ENCODE data around the gene GDPD2.

The GDPD2 gene

DNA sequence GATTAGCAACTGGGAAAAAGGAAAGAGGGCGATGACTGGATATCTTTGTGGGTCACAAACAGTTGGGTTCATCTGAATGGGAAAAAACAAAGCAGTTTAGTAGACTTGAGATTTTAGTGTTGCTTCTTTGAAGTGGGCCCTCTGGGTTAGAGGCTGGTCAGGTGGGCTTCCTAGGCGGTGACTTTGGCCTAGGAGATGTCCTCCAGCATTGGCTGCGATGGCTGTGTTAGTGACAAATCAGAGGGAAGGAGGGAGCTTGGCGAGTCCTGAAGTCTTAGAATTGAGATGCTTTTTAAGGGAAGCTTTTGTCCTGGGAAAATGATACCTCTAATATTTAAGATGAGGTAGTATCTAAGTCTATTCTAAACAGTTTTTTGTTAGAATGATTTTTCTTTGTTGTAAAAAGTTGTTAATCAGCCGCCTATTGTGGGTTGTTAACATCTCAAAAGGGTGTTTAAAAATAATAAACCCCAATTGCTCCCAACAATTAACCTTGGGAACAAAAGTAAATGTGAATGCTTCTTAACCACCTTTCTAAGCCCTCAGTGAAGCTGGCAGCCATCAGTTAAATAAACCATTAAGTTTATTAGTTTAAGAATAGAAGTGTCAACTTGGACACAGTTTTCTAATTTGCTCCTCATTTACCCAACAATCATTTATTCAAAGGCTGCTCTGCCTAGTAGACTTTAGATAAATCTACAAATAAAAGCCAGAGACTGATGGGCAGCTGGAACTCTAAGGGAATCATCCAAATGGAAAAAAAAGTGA is 53.2 kb downstream of the GDPD2 start:
- DNase-seq (ENCODE audit: low read depth): no peak

- DNase-seq (ENCODE audit: low read depth): no peak
These were observed 54.0 kb downstream of the GDPD2 start for GRCh38 chrX:70476934-70477733.

DNA sequence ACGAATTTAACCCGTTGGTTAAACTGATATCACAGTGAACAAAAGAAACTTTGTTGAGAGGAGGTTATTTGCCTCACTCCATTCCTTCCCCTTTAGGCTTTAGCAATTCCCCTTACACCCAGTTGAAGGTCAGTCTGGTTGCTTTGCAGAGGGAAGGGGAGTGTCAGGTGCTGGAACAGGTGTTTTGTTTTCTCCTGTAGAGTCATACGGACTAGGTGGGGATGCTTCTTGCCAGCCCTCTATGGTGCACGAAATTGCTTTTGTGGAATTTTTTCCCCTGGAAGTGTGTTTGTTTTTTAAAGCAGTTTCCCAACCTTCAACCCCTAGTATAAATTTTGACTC is 54.6 kb downstream of the GDPD2 start:
- no peak for DNase-seq (ENCODE audit: low read depth)

DNA sequence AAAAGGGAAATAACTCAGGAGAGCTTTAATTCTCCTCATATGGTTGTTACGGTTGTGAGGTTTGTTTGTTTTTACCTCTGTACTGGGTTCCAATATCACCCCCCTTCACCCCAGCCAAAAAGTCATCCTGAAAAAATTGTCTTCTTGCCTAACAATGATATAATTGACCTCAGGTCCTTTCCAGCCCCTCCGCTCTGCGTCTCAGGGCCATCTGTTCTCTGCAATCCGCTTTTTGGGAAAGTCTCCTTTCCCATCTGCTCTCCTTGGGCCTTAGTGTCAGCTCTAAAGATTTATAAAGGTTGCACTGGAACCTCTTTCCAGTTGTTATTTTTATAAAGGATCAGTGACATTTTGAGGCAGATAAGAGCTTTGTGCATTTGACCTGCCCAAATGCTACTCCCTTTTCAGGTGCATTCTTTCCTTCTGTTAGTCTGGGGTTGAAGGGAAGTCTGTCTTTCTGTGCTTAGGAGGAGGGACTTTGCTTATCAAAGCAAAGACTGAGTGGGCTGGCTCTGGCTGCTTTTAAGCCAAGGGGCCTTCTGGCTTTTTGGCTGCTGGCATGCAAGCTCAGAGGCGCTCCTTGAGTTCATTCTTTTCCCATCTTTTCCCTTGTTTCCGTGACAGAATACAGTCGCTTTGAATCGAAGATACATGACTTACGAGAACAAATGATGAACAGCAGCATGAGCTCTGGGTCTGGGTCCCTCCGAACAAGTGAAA is 55.6 kb downstream of the GDPD2 start:
- DNase-seq (ENCODE audit: low read depth): no peak

DNA sequence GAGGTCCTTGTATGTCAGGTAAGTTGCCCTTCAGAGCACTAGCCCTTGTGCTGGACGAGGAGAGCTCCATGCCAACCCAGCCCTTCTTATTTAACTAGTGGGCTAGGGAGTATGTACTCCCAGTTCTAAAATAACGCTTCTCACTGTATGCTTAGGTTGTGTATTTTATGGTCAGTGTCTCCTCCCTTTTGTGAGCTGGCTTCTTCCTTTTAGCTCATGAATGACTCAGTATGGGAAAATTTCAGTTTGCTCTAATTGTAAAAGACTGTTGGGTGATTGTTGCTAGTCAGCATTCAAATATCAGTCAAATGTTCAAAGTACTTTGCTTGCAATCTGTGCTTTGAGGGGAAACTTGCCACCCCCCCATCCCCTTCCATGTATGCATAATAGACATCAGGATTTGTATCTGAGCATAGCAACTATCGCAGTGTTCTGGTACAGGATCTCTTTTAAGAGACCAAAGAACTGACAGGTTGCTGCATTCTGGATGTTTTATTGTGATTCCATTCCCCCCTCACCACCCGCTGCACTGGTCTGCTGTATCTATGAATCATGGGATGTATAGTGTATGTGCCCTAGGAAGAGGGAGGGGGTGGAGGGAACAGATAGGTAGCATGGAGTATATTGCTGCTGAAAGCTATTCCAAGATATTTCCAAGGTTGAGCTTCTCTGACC is 56.3 kb downstream of the GDPD2 start:
- no peak for DNase-seq (ENCODE audit: low read depth)

GRCh38 chrX:70479922-70480659 is 57.0 kb downstream of the GDPD2 start:
- DNase-seq (ENCODE audit: low read depth): no peak

- no peak for DNase-seq (ENCODE audit: low read depth)
These were observed 57.5 kb downstream of the GDPD2 start for GRCh38 chrX:70480660-70481018.

GRCh38 chrX:70481471-70482270 is 58.6 kb downstream of the GDPD2 start:
- no peak for DNase-seq (ENCODE audit: low read depth)

DNA sequence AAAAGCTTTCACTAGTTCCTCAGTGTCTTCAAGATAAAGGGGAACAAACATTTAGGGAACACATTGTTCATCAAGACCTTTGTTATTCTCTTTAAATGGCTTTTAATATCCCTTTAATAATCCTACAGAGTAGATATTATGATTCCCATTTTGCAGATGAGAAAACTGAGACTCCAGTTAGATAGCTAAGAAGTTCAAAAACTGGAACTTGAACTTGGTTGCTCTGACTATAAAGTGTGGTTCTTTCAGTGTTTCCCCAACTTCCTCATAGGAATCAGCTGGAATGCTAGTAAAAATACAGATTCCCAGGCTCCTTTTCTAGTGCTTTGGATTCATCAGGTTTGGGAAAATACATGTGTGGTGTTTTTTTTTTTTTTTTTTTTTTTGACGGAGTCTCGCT is 59.2 kb downstream of the GDPD2 start:
- no peak for DNase-seq (ENCODE audit: low read depth)

Data from activated T-cell treated with anti-CD3 and anti-CD28 coated beads for 1 hour (primary cell).